Fibroblast of lung (primary cell): ENCODE results near the gene USP15. TPM values are rescaled to one million over a fixed set of nuclear protein-coding genes. Genes with fewer than 3 reads are reported as not detected.

Experiments used
- DNase-seq, 2 donors: peaks; one replicate each; pipeline versions ENCODE4 v3.0.0 to v3.0.0-alpha.2; 2010; ENCODE audit warnings: low read depth in 2 of 2
- H2AFZ ChIP-seq: 2 replicates; pipeline ENCODE4 v1.5.1; 2012; ENCODE audit warnings: low read length, control low read depth, inconsistent platforms
- H3K27ac ChIP-seq: 2 replicates; pipeline ENCODE4 v1.5.1; 2011; ENCODE audit warnings: low read length, control low read depth; ENCODE audit not compliant: insufficient read depth
- H3K27me3 ChIP-seq: 2 replicates; pipeline ENCODE4 v1.5.1; 2011; ENCODE audit warnings: mild to moderate bottlenecking, low read length; ENCODE audit not compliant: control insufficient read depth, insufficient read depth
- H3K36me3 ChIP-seq: 2 replicates; pipeline ENCODE4 v1.5.1; 2011; ENCODE audit warnings: low read length; ENCODE audit not compliant: control insufficient read depth, insufficient read depth
- H3K4me1 ChIP-seq: 2 replicates; pipeline ENCODE4 v1.5.1; 2011; ENCODE audit warnings: low read length; ENCODE audit not compliant: control insufficient read depth, insufficient read depth; ENCODE audit errors: extremely low read depth
- H3K4me2 ChIP-seq: 2 replicates; pipeline ENCODE4 v1.5.1; 2011; ENCODE audit warnings: low read length, control low read depth; ENCODE audit not compliant: insufficient read depth; ENCODE audit errors: extremely low read depth
- H3K4me3 ChIP-seq, 4 experiments: fragments of 200-600 bp in 1 of 4; sonication (generic) in 1 of 4; replicated peaks in 1 of 4; 2 replicates each; pipeline ENCODE4 v1.5.1; 2011 to 2016; ENCODE audit warnings: low read length in 4 of 4, low read depth in 3 of 4, mild to moderate bottlenecking in 3 of 4, control low read depth in 2 of 4, inconsistent platforms in 1 of 4, mixed read lengths in 1 of 4; ENCODE audit not compliant: insufficient read depth in 1 of 4; ENCODE audit errors: control extremely low read depth in 1 of 4
- H3K79me2 ChIP-seq: 2 replicates; pipeline ENCODE4 v1.5.1; 2012; ENCODE audit warnings: mild to moderate bottlenecking, low read length, inconsistent platforms; ENCODE audit not compliant: control insufficient read depth, insufficient read depth
- H3K9ac ChIP-seq: 2 replicates; pipeline ENCODE4 v1.5.1; 2011; ENCODE audit warnings: mild to moderate bottlenecking, low read length, control low read depth; ENCODE audit not compliant: insufficient read depth
- H3K9me3 ChIP-seq: 2 replicates; pipeline ENCODE4 v1.5.1; 2012; ENCODE audit warnings: low read depth, low read length; ENCODE audit not compliant: control insufficient read depth, insufficient read depth
- H4K20me1 ChIP-seq: 2 replicates; pipeline ENCODE4 v1.5.1; 2011; ENCODE audit warnings: low read length; ENCODE audit not compliant: control insufficient read depth, insufficient read depth; ENCODE audit errors: extremely low read depth
- CTCF ChIP-seq, 2 donors: IDR thresholded peaks in 1 of 2; conservative IDR thresholded peaks in 1 of 2; 1 replicate in 1 of 2; 2 replicates in 1 of 2; pipeline ENCODE4 v1.5.1; 2011 to 2012; ENCODE audit warnings: low read length in 2 of 2, control low read depth in 1 of 2, inconsistent platforms in 1 of 2, low read depth in 1 of 2, mild to moderate bottlenecking in 1 of 2
- EZH2 ChIP-seq: IDR thresholded peaks from 2 replicates; pipeline ENCODE4 v1.5.1; 2012; ENCODE audit warnings: low read length, control low read depth, mild to moderate bottlenecking; ENCODE audit errors: missing control alignments
- polyA plus RNA-seq, 2 donors: library from polyadenylated mRNA; depleted of rRNA in 1 of 2; stranded (reverse) in 1 of 2; unstranded in 1 of 2; fragments of >200 nt; gene quantifications; 2 replicates each; pipeline ENCODE4 v1.2.1, GENCODE V29; 2011 to 2012; ENCODE audit warnings: missing spikeins in 1 of 2
- total RNA-seq: library from RNA; depleted of rRNA; stranded (reverse); fragments of >200 nt; gene quantifications from 2 replicates; pipeline ENCODE4 v1.2.1, GENCODE V29; 2014

The USP15 gene
- total and polyA plus RNA-seq, 2 donors (not counting 1 experiment from before 2014, with no cell fraction given), result 57.6 to 63.1 TPM

GRCh38 chr12:62252576-62252975 lies 7.6 kb upstream of the USP15 start:
- H3K27me3 ChIP-seq, result no peaks in the 10 kb centered on the region
- TF ChIP-seq EZH2, result no peak
- H3K27ac ChIP-seq, result no peak overlapping the region
- DNase-seq, result no peak
- H3K79me2 ChIP-seq, result no peaks in the 10 kb centered on the region
- no peaks in the 10 kb centered on the region for H3K9me3 ChIP-seq
- no peaks in the 10 kb centered on the region for H3K36me3 ChIP-seq
- H3K4me2 ChIP-seq, result no peak overlapping the region
- H3K4me1 ChIP-seq, result no peaks in the 10 kb centered on the region
- no peak overlapping the region for H2AFZ ChIP-seq
- H4K20me1 ChIP-seq, result no peaks in the 10 kb centered on the region
- H3K4me3 ChIP-seq, result no peak overlapping the region
- no peak overlapping the region for H3K9ac ChIP-seq

GRCh38 chr12:62254967-62255366 lies 5.2 kb upstream of the USP15 start:
- Histone ChIP-seq H3K4me1 (no peaks in the 10 kb centered on the region), H3K27ac (no peak overlapping the region), H3K4me2 (no peak overlapping the region), H3K79me2 (no peaks in the 10 kb centered on the region), H4K20me1 (no peaks in the 10 kb centered on the region), H3K9me3 (no peaks in the 10 kb centered on the region), H3K36me3 (no peaks in the 10 kb centered on the region), H3K9ac (no peak overlapping the region), H3K4me3 (no peak overlapping the region), H3K27me3 (no peaks in the 10 kb centered on the region), H2AFZ (no peak overlapping the region)
- DNase-seq, result no peak
- TF ChIP-seq CTCF (conservative IDR thresholded peaks at IDR 0.05 in 1 of 2, IDR thresholded peaks at IDR 0.05 in 1 of 2; ENCODE audit: low read depth in 1 of 2, low read length in 2 of 2) (no peak), EZH2 (no peak)

GRCh38 chr12:62256408-62257096 lies 3.7 kb upstream of the USP15 start:
- no peaks in the 10 kb centered on the region for H3K27me3 ChIP-seq
- no peaks in the 10 kb centered on the region for H3K9me3 ChIP-seq
- no peak overlapping the region for H2AFZ ChIP-seq
- TF ChIP-seq CTCF (conservative IDR thresholded peaks at IDR 0.05 in 1 of 2, IDR thresholded peaks at IDR 0.05 in 1 of 2; ENCODE audit: low read depth in 1 of 2, low read length in 2 of 2), result no peak
- TF ChIP-seq EZH2, result no peak
- H3K36me3 ChIP-seq, result no peaks in the 10 kb centered on the region
- no peak overlapping the region for H3K4me2 ChIP-seq
- H3K27ac ChIP-seq, result no peak overlapping the region
- DNase-seq, result peak in 1 of 2 donors; percentile 57
- no peaks in the 10 kb centered on the region for H4K20me1 ChIP-seq
- peaks cover 14% of the 10 kb centered on the region for H3K79me2 ChIP-seq
- H3K4me3 ChIP-seq, result no peak overlapping the region
- H3K9ac ChIP-seq, result no peak overlapping the region
- no peaks in the 10 kb centered on the region for H3K4me1 ChIP-seq
